B cell (primary cell): ENCODE data around the gene OLFM2.

Experiments
- EZH2 ChIP-seq: IDR thresholded peaks from 2 replicates; pipeline ENCODE4 v1.6.1; 2012; ENCODE audit warnings: borderline replicate concordance, low read depth, mild to moderate bottlenecking, moderate library complexity, low read length; ENCODE audit not compliant: insufficient read depth, poor library complexity, severe bottlenecking
- TF ChIP-seq, protein P1 (sequence below): fragments of 200-600 bp; IDR thresholded peaks from one replicate; pipeline ENCODE4 v1.8.0; 2022; ENCODE audit warnings: antibody characterized with exemption, mild to moderate bottlenecking

GRCh38 chr19:9909251-9909650 is 27.1 kb downstream of the OLFM2 start:
- TF ChIP-seq, protein P1, sequence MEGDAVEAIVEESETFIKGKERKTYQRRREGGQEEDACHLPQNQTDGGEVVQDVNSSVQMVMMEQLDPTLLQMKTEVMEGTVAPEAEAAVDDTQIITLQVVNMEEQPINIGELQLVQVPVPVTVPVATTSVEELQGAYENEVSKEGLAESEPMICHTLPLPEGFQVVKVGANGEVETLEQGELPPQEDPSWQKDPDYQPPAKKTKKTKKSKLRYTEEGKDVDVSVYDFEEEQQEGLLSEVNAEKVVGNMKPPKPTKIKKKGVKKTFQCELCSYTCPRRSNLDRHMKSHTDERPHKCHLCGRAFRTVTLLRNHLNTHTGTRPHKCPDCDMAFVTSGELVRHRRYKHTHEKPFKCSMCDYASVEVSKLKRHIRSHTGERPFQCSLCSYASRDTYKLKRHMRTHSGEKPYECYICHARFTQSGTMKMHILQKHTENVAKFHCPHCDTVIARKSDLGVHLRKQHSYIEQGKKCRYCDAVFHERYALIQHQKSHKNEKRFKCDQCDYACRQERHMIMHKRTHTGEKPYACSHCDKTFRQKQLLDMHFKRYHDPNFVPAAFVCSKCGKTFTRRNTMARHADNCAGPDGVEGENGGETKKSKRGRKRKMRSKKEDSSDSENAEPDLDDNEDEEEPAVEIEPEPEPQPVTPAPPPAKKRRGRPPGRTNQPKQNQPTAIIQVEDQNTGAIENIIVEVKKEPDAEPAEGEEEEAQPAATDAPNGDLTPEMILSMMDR = no peak
- no peak for TF ChIP-seq EZH2
